Glutamatergic neuron (in vitro differentiated cells): ENCODE results near the gene MAP2. TPM values are rescaled to one million over a fixed set of nuclear protein-coding genes. Genes with fewer than 3 reads are reported as not detected.

Source experiments
- DNase-seq: peaks from one replicate; pipeline ENCODE4 v3.0.0; 2022
- H3K27ac Mint-ChIP-seq: one replicate; pipeline ENCODE4 v1.8.0; 2020; ENCODE audit warnings: mild to moderate bottlenecking, mixed read lengths, inconsistent platforms; ENCODE audit not compliant: unreplicated experiment
- H3K27me3 Mint-ChIP-seq: one replicate; pipeline ENCODE4 v1.8.0; 2020; ENCODE audit warnings: mild to moderate bottlenecking, moderate library complexity, mixed read lengths, inconsistent platforms; ENCODE audit not compliant: unreplicated experiment
- H3K36me3 Mint-ChIP-seq: one replicate; pipeline ENCODE4 v1.8.0; 2020; ENCODE audit warnings: mild to moderate bottlenecking, mixed read lengths, inconsistent platforms; ENCODE audit not compliant: unreplicated experiment
- H3K4me1 Mint-ChIP-seq: one replicate; pipeline ENCODE4 v1.8.0; 2020; ENCODE audit warnings: mild to moderate bottlenecking, low read depth, mixed read lengths, inconsistent platforms; ENCODE audit not compliant: unreplicated experiment
- H3K4me3 Mint-ChIP-seq: one replicate; pipeline ENCODE4 v1.8.0; 2020; ENCODE audit warnings: mild to moderate bottlenecking, mixed read lengths, inconsistent platforms; ENCODE audit not compliant: unreplicated experiment
- H3K9me3 Mint-ChIP-seq: one replicate; pipeline ENCODE4 v1.8.0; 2020; ENCODE audit warnings: mild to moderate bottlenecking, moderate library complexity, mixed read lengths, inconsistent platforms; ENCODE audit not compliant: unreplicated experiment
- CTCF ChIP-seq: fragments of 200-600 bp; sonication (generic); IDR thresholded peaks from one replicate; pipeline ENCODE4 v1.5.0; 2021; ENCODE audit not compliant: partially characterized antibody, unreplicated experiment
- total RNA-seq: library from RNA; stranded (reverse); fragmentation: NEBNext Ultra II Directional; extraction: Animal tissue kit (Norgen Biotek cat#: 25700); gene quantifications from one replicate; pipeline ENCODE4 v1.2.1, GENCODE V29; 2021; ENCODE audit not compliant: unreplicated experiment

MAP2 gene
- total RNA-seq, 1 donor from 2014 or later = 177 TPM

- DNase-seq = no peak
- Mint-ChIP-seq H3K36me3 (no peaks in the 10 kb centered on the region), H3K4me3 (no peak overlapping the region), H3K9me3 (no peaks in the 10 kb centered on the region), H3K27me3 (no peaks in the 10 kb centered on the region), H3K27ac (no peak overlapping the region), H3K4me1 (no peaks in the 10 kb centered on the region)
- no peak for TF ChIP-seq CTCF
Observed at GRCh38 chr2:209431701-209432100, 7.9 kb downstream of the MAP2 start.

GRCh38 chr2:209441541-209441940, 17.7 kb downstream of the MAP2 start:
- H3K4me3 Mint-ChIP-seq = no peak overlapping the region
- H3K4me1 Mint-ChIP-seq = peaks cover 8% of the 10 kb centered on the region
- no peaks in the 10 kb centered on the region for H3K36me3 Mint-ChIP-seq
- DNase-seq = no peak
- TF ChIP-seq CTCF = no peak
- H3K9me3 Mint-ChIP-seq = no peaks in the 10 kb centered on the region
- no peak overlapping the region for H3K27ac Mint-ChIP-seq
- no peaks in the 10 kb centered on the region for H3K27me3 Mint-ChIP-seq

GRCh38 chr2:209442939-209443338, 19.1 kb downstream of the MAP2 start:
- H3K4me3 Mint-ChIP-seq = no peak overlapping the region
- no peak for TF ChIP-seq CTCF
- no peaks in the 10 kb centered on the region for H3K27me3 Mint-ChIP-seq
- H3K27ac Mint-ChIP-seq = no peak overlapping the region
- H3K4me1 Mint-ChIP-seq = peaks cover 8% of the 10 kb centered on the region
- no peak for DNase-seq
- H3K9me3 Mint-ChIP-seq = no peaks in the 10 kb centered on the region
- no peaks in the 10 kb centered on the region for H3K36me3 Mint-ChIP-seq

GRCh38 chr2:209445485-209445884, 21.6 kb downstream of the MAP2 start:
- no peak overlapping the region for H3K4me3 Mint-ChIP-seq
- peaks cover 8% of the 10 kb centered on the region for H3K4me1 Mint-ChIP-seq
- H3K36me3 Mint-ChIP-seq = no peaks in the 10 kb centered on the region
- TF ChIP-seq CTCF = no peak
- H3K27ac Mint-ChIP-seq = no peak overlapping the region
- no peaks in the 10 kb centered on the region for H3K9me3 Mint-ChIP-seq
- no peaks in the 10 kb centered on the region for H3K27me3 Mint-ChIP-seq
- no peak for DNase-seq

- no peak for TF ChIP-seq CTCF
- no peak overlapping the region for H3K4me3 Mint-ChIP-seq
- no peak overlapping the region for H3K27ac Mint-ChIP-seq
- H3K36me3 Mint-ChIP-seq = no peaks in the 10 kb centered on the region
- H3K27me3 Mint-ChIP-seq = no peaks in the 10 kb centered on the region
- DNase-seq = no peak
- H3K9me3 Mint-ChIP-seq = no peaks in the 10 kb centered on the region
- peaks cover 4% of the 10 kb centered on the region for H3K4me1 Mint-ChIP-seq
Observed at GRCh38 chr2:209451209-209451834, 27.5 kb downstream of the MAP2 start.
